ENCODE results near the gene RAB14. TPM values are rescaled to one million over a fixed set of nuclear protein-coding genes. Genes with fewer than 3 reads are reported as not detected.
A peak's percentile ranks its signal among the peaks of the same experiment; 100 is the strongest.

The RAB14 gene
- total RNA-seq, 1 donor from 2014 or later, result 35.9 TPM

GRCh38 chr9:121207371-121207940 lies 5.8 kb upstream of the RAB14 start:
- H4K20me1 ChIP-seq (ENCODE audit: low read depth), result no peaks in the 10 kb centered on the region
- H3K4me3 ChIP-seq, result no peak overlapping the region
- no peak overlapping the region for H3K4me2 ChIP-seq
- no peaks in the 10 kb centered on the region for H3F3A ChIP-seq (ENCODE audit: low read depth)
- H3K79me2 ChIP-seq (ENCODE audit: low read depth), result no peaks in the 10 kb centered on the region
- no peaks in the 10 kb centered on the region for H3K27me3 Mint-ChIP-seq (ENCODE audit: insufficient read depth, low read depth)
- DNase-seq (ENCODE audit: low spot score), result no peak
- H3K9me3 Mint-ChIP-seq, result peaks cover 3% of the 10 kb centered on the region
- no peaks in the 10 kb centered on the region for H3K9me3 ChIP-seq (ENCODE audit: low read depth)
- no peak overlapping the region for H3K9ac ChIP-seq
- H3K27me3 ChIP-seq, result peaks cover 10% of the 10 kb centered on the region
- no peaks in the 10 kb centered on the region for H3K36me3 Mint-ChIP-seq
- H3K4me3 Mint-ChIP-seq, result no peak overlapping the region
- H3K27ac Mint-ChIP-seq, result no peak overlapping the region
- no peak overlapping the region for H3K27ac ChIP-seq
- no peaks in the 10 kb centered on the region for H3K4me1 ChIP-seq
- H3K36me3 ChIP-seq, result no peaks in the 10 kb centered on the region
- no peak overlapping the region for H2AFZ ChIP-seq (replicated peaks)
- H3K4me1 Mint-ChIP-seq, result peaks cover 8% of the 10 kb centered on the region
- TF ChIP-seq CTCF (IDR thresholded peaks at IDR 0.05) (no peak), EZH2phosphoT487 (IDR thresholded peaks at IDR 0.05) (no peak)

GRCh38 chr9:121206516-121207370 lies 5.1 kb upstream of the RAB14 start:
- Histone ChIP-seq H4K20me1 (ENCODE audit: low read depth) (no peaks in the 10 kb centered on the region), H3F3A (ENCODE audit: low read depth) (no peaks in the 10 kb centered on the region), H3K4me3 (no peak overlapping the region), H3K27ac (no peak overlapping the region), H3K27me3 (peaks cover 10% of the 10 kb centered on the region), H3K4me2 (peak overlapping the region; percentile 11), H3K9me3 (ENCODE audit: low read depth) (no peaks in the 10 kb centered on the region), H3K9ac (no peak overlapping the region), H2AFZ (replicated peaks) (no peak overlapping the region), H3K4me1 (no peaks in the 10 kb centered on the region), H3K36me3 (no peaks in the 10 kb centered on the region), H3K79me2 (ENCODE audit: low read depth) (no peaks in the 10 kb centered on the region)
- Mint-ChIP-seq H3K27ac (no peak overlapping the region), H3K9me3 (peaks cover 3% of the 10 kb centered on the region), H3K27me3 (ENCODE audit: insufficient read depth, low read depth) (no peaks in the 10 kb centered on the region), H3K36me3 (no peaks in the 10 kb centered on the region), H3K4me1 (peaks cover 12% of the 10 kb centered on the region), H3K4me3 (no peak overlapping the region)
- TF ChIP-seq CTCF (IDR thresholded peaks at IDR 0.05) (no peak), EZH2phosphoT487 (IDR thresholded peaks at IDR 0.05) (no peak), EZH2 (IDR thresholded peaks at IDR 0.05) (no peak)
- no peak for DNase-seq (ENCODE audit: low spot score)

- H3K36me3 Mint-ChIP-seq, result no peaks in the 10 kb centered on the region
- Histone ChIP-seq H3K9ac (no peak overlapping the region), H3K36me3 (no peaks in the 10 kb centered on the region), H3K79me2 (ENCODE audit: low read depth) (peaks cover 19% of the 10 kb centered on the region), H4K20me1 (ENCODE audit: low read depth) (peaks cover 14% of the 10 kb centered on the region), H3K4me1 (peaks cover 10% of the 10 kb centered on the region), H3K4me2 (no peak overlapping the region), H3K27me3 (peaks cover 4% of the 10 kb centered on the region), H3F3A (ENCODE audit: low read depth) (no peaks in the 10 kb centered on the region), H2AFZ (replicated peaks) (no peak overlapping the region), H3K27ac (no peak overlapping the region), H3K9me3 (ENCODE audit: low read depth) (no peaks in the 10 kb centered on the region), H3K4me3 (no peak overlapping the region)
- peaks cover 3% of the 10 kb centered on the region for H3K9me3 Mint-ChIP-seq
- H3K4me3 Mint-ChIP-seq, result no peak overlapping the region
- H3K4me1 Mint-ChIP-seq, result peaks cover 24% of the 10 kb centered on the region
- no peak overlapping the region for H3K27ac Mint-ChIP-seq
- H3K27me3 Mint-ChIP-seq (ENCODE audit: insufficient read depth, low read depth), result peaks cover 2% of the 10 kb centered on the region
- no peak for TF ChIP-seq EZH2 (IDR thresholded peaks at IDR 0.05)
- TF ChIP-seq CTCF (IDR thresholded peaks at IDR 0.05), result no peak
- TF ChIP-seq EZH2phosphoT487 (IDR thresholded peaks at IDR 0.05), result no peak
- no peak for DNase-seq (ENCODE audit: low spot score)
These were observed 2.9 kb upstream of the RAB14 start for GRCh38 chr9:121204611-121205010.

All from neural progenitor cell (in vitro differentiated cells).